ENCODE measurements around the gene HIBADH. TPM values are rescaled to one million over a fixed set of nuclear protein-coding genes. Genes with fewer than 3 reads are reported as not detected.

Gene HIBADH
- total RNA-seq, 3 donors from 2014 or later, result 26.2 to 49.2 (median 30.1) TPM

GRCh38 chr7:27688056-27688455 lies 25.4 kb upstream of the HIBADH start:
- Histone ChIP-seq H3K36me3 (ENCODE audit: low read depth) (no peaks in the 10 kb centered on the region), H3K4me1 (ENCODE audit: low read depth) (no peaks in the 10 kb centered on the region), H3K4me3 (no peak overlapping the region), H3K9me3 (no peaks in the 10 kb centered on the region)
- DNase-seq (no peak), ATAC-seq (no peak)
- TF ChIP-seq CTCF (IDR thresholded peaks at IDR 0.05), result no peak
- intact Hi-C loops (cut with DNase I, micrococcal nuclease), result no loop called here

GRCh38 chr7:27686315-27686714 lies 23.6 kb upstream of the HIBADH start:
- no peak overlapping the region for H3K4me3 ChIP-seq
- H3K36me3 ChIP-seq (ENCODE audit: low read depth), result no peaks in the 10 kb centered on the region
- no peaks in the 10 kb centered on the region for H3K9me3 ChIP-seq
- intact Hi-C loops (cut with DNase I, micrococcal nuclease), result no loop called here
- DNase-seq (no peak), ATAC-seq (peak; percentile 66)
- no peak for TF ChIP-seq CTCF (IDR thresholded peaks at IDR 0.05)
- H3K4me1 ChIP-seq (ENCODE audit: low read depth), result no peaks in the 10 kb centered on the region

GRCh38 chr7:27685893-27686292 lies 23.2 kb upstream of the HIBADH start:
- no peak for DNase-seq
- Histone ChIP-seq H3K9me3 (no peaks in the 10 kb centered on the region), H3K4me1 (ENCODE audit: low read depth) (no peaks in the 10 kb centered on the region), H3K4me3 (no peak overlapping the region), H3K36me3 (ENCODE audit: low read depth) (no peaks in the 10 kb centered on the region)
- TF ChIP-seq CTCF (IDR thresholded peaks at IDR 0.05), result no peak
- no peak for ATAC-seq
- intact Hi-C loops (cut with DNase I, micrococcal nuclease), result no loop called here

- no peak for TF ChIP-seq CTCF (IDR thresholded peaks at IDR 0.05)
- Histone ChIP-seq H3K4me1 (ENCODE audit: low read depth) (no peaks in the 10 kb centered on the region), H3K9me3 (no peaks in the 10 kb centered on the region), H3K36me3 (ENCODE audit: low read depth) (no peaks in the 10 kb centered on the region), H3K4me3 (no peak overlapping the region)
- intact Hi-C loops (cut with DNase I, micrococcal nuclease), result no loop called here
- DNase-seq (no peak), ATAC-seq (no peak)
Measured at GRCh38 chr7:27685209-27685608, 22.5 kb upstream of the HIBADH start.

GRCh38 chr7:27684491-27684890 lies 21.8 kb upstream of the HIBADH start:
- H3K4me3 ChIP-seq, result no peak overlapping the region
- no peak for TF ChIP-seq CTCF (IDR thresholded peaks at IDR 0.05)
- ATAC-seq (no peak), DNase-seq (no peak)
- intact Hi-C loops (cut with DNase I, micrococcal nuclease), result no loop called here
- no peaks in the 10 kb centered on the region for H3K4me1 ChIP-seq (ENCODE audit: low read depth)
- H3K9me3 ChIP-seq, result no peaks in the 10 kb centered on the region
- no peaks in the 10 kb centered on the region for H3K36me3 ChIP-seq (ENCODE audit: low read depth)

GRCh38 chr7:27680610-27681009 lies 17.9 kb upstream of the HIBADH start:
- Histone ChIP-seq H3K4me3 (no peak overlapping the region), H3K36me3 (ENCODE audit: low read depth) (no peaks in the 10 kb centered on the region), H3K9me3 (no peaks in the 10 kb centered on the region), H3K4me1 (ENCODE audit: low read depth) (peaks cover 10% of the 10 kb centered on the region)
- DNase-seq (no peak), ATAC-seq (no peak)
- intact Hi-C loops (cut with DNase I, micrococcal nuclease), result no loop called here
- no peak for TF ChIP-seq CTCF (IDR thresholded peaks at IDR 0.05)

Measured in mucosa of descending colon (tissue), 3 donors.